LNCaP clone FGC (cell line): Measurements from ENCODE around the gene DES.

Source experiments
- DNase-seq: peaks from one replicate; pipeline ENCODE4 v3.0.0-alpha.2; 2011; ENCODE audit warnings: low read depth
- H3K4me3 ChIP-seq: 2 replicates; pipeline ENCODE4 v1.5.1; 2011; ENCODE audit warnings: mild to moderate bottlenecking, low read depth, low read length, control low read depth
- CTCF ChIP-seq: IDR thresholded peaks from 2 replicates; pipeline ENCODE4 v1.5.1; 2012; ENCODE audit warnings: mild to moderate bottlenecking; ENCODE audit not compliant: control insufficient read depth, insufficient read depth; ENCODE audit errors: extremely low read depth

DES gene

GRCh38 chr2:219433666-219434467, 15.7 kb downstream of the DES start:
- DNase-seq = no peak
- H3K4me3 ChIP-seq = no peak overlapping the region
- TF ChIP-seq CTCF = 0 out of 2 replicates have a peak, but pooled peaks have one; percentile 11

DNA sequence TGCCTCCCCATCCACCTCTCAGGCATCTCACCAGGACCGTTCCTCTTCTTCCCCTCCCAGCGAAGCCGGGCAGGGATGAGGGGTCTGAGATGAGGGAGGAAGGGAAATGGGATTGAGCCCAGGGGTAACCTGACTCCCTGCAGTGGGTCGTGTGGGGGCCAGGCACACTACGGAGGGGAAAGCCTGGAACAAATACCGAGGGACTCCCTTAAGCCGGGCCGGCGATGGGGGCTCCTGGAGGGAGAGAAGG, 16.2 kb downstream of the DES start:
- no peak overlapping the region for H3K4me3 ChIP-seq
- DNase-seq = no peak
- no peak for TF ChIP-seq CTCF

DNA sequence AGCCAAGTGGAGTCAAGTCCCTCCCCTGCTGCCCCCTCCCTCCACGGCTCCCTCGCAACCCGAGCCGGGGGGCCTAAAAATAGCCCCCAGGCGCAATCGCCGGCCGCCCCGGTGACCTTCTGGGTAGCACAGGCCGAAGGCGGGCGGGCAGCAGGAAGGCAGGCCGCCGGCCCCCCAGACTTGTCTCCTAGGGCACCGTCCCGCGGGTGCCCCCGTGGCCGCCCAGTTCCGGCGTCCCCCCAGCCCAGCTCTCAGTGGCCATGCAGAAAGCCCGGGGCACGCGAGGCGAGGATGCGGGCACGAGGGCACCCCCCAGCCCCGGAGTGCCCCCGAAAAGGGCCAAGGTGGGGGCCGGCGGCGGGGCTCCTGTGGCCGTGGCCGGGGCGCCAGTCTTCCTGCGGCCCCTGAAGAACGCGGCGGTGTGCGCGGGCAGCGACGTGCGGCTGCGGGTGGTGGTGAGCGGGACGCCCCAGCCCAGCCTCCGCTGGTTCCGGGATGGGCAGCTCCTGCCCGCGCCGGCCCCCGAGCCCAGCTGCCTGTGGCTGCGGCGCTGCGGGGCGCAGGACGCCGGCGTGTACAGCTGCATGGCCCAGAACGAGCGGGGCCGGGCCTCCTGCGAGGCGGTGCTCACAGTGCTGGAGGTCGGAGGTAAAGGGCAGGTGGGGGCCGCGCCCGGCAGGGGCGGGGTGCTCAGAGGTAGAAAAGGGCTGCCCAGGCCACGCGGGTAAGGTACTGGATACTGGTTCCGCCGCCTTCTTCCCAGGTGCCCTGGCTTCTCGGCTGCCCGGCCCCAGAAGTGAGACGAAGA, 16.7 kb downstream of the DES start, which contains the start of gene SPEG:
SPEG (plus strand) TSS at position 126 of the 808 bp plus-strand sequence; CDS start at position 261, 135 bp downstream.
- TF ChIP-seq CTCF = no peak
- no peak within 1 kb of the TSS for H3K4me3 ChIP-seq

DNA sequence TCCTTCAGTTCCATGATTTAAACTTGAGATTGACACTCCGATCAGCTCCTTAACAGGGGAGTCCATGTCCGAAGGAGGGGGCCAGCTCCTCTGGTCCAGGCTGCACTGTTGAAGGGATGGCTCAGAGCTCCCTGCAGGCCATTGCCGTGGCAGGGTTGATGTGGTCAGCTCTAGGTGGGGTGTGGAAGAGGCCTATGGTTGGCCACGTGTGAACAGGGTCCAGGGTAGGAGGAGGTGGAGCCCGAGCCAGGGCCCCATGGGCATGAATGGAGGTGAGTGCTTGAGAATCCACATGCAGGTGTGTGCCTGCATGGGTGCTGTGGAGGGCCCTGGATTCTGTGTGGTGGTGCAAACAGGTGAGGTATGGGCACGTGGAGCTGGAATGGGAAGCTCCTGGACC, 17.5 kb downstream of the DES start:
- DNase-seq = no peak
- no peak for TF ChIP-seq CTCF

More for the DNA sequence above, 16.7 kb downstream of the DES start, which contains the start of gene SPEG:
- no peak for DNase-seq

DNA sequence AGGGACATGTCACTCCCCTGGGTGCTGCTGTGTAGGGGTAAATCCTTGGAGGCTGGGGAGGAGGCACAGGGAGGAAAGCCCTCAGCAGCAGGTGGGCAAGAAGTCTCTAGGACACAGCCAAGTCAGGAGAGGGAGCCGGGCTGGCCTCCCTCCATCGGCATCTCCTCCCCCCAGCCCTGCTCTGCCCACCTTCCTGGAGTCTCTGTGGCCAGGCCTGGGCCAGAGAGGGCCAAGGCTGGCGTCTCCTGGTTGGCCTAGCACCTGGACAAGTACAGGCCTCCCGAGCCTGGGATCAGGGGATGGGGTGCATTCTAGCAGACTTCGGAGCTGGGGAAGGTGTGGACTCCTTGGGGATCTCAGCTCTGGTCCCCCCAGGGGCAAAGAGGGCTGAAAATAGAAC, 18.3 kb downstream of the DES start:
- no peak for TF ChIP-seq CTCF
- DNase-seq = no peak
- H3K4me3 ChIP-seq = no peak overlapping the region

More for the DNA sequence above, 17.5 kb downstream of the DES start:
- H3K4me3 ChIP-seq = no peak overlapping the region

GRCh38 chr2:219437141-219437540, 19.0 kb downstream of the DES start:
- TF ChIP-seq CTCF = no peak
- no peak for DNase-seq
- H3K4me3 ChIP-seq = no peak overlapping the region

GRCh38 chr2:219437690-219438206, 19.6 kb downstream of the DES start:
- no peak for TF ChIP-seq CTCF
- DNase-seq = no peak
- no peak overlapping the region for H3K4me3 ChIP-seq
